ENCODE measurements around the gene LRRC41.
A peak's percentile ranks its signal among the peaks of the same experiment; 100 is the strongest.

Gene LRRC41

GRCh38 chr1:46278807-46279206, 24.6 kb downstream of the LRRC41 start:
- TF ChIP-seq FOXK2 (IDR thresholded peaks at IDR 0.05) (no peak), PKNOX1 (IDR thresholded peaks at IDR 0.05) (no peak), ZNF384 (IDR thresholded peaks at IDR 0.05) (no peak), NFRKB (IDR thresholded peaks at IDR 0.05) (no peak), SP1 (IDR thresholded peaks at IDR 0.05) (no peak), CTBP1 (IDR thresholded peaks at IDR 0.05; ENCODE audit: borderline replicate concordance) (no peak), ARNT (IDR thresholded peaks at IDR 0.05) (no peak), ELF4 (IDR thresholded peaks at IDR 0.05) (no peak), L3MBTL2 (conservative IDR thresholded peaks at IDR 0.05) (no peak), SUZ12 (IDR thresholded peaks at IDR 0.05) (no peak)
- ChIA-PET POLR2A (interaction anchor here (1.0 kb wide), 1 partner anchor 10 kb away, joined by 3 read pairs; no protein-coding TSS in a partner anchor), CTCF (no interaction called here)
- no peak for DNase-seq (ENCODE audit: extremely low spot score)

- DNase-seq (ENCODE audit: extremely low spot score), result no peak
- CTCF ChIA-PET, result interaction anchor here (0.9 kb wide), 1 partner anchor 13 kb away, joined by 3 read pairs; no protein-coding TSS in a partner anchor
- TF ChIP-seq BHLHE40 (IDR thresholded peaks at IDR 0.05; ENCODE audit: borderline replicate concordance) (no peak), SUZ12 (IDR thresholded peaks at IDR 0.05) (no peak), ZNF384 (IDR thresholded peaks at IDR 0.05) (no peak), L3MBTL2 (conservative IDR thresholded peaks at IDR 0.05) (no peak), CTBP1 (IDR thresholded peaks at IDR 0.05; ENCODE audit: borderline replicate concordance) (no peak), FOXM1 (IDR thresholded peaks at IDR 0.05; ENCODE audit: borderline replicate concordance) (no peak), TARDBP (IDR thresholded peaks at IDR 0.05) (no peak), HDGF (IDR thresholded peaks at IDR 0.05; ENCODE audit: borderline replicate concordance) (no peak), NFRKB (IDR thresholded peaks at IDR 0.05) (no peak), SP1 (IDR thresholded peaks at IDR 0.05) (no peak), FOXK2 (IDR thresholded peaks at IDR 0.05) (no peak)
- POLR2A ChIA-PET, result interaction anchor here (1.0 to 2.4 kb wide), 4 partner anchors 9 to 31 kb away, joined by 3 to 8 read pairs (median 3); no protein-coding TSS in a partner anchor
These were observed 25.6 kb downstream of the LRRC41 start for GRCh38 chr1:46277658-46278373.

- TF ChIP-seq PKNOX1 (IDR thresholded peaks at IDR 0.05) (no peak), BHLHE40 (IDR thresholded peaks at IDR 0.05; ENCODE audit: borderline replicate concordance) (no peak), CTBP1 (IDR thresholded peaks at IDR 0.05; ENCODE audit: borderline replicate concordance) (no peak), FOXM1 (IDR thresholded peaks at IDR 0.05; ENCODE audit: borderline replicate concordance) (no peak), FOXK2 (IDR thresholded peaks at IDR 0.05) (no peak), TARDBP (IDR thresholded peaks at IDR 0.05) (no peak), L3MBTL2 (conservative IDR thresholded peaks at IDR 0.05) (no peak), ELF4 (IDR thresholded peaks at IDR 0.05) (no peak), HDGF (IDR thresholded peaks at IDR 0.05; ENCODE audit: borderline replicate concordance) (no peak), SP1 (IDR thresholded peaks at IDR 0.05) (no peak), LEF1 (IDR thresholded peaks at IDR 0.05; ENCODE audit: borderline replicate concordance) (no peak), FOXA1 (IDR thresholded peaks at IDR 0.05) (no peak), ARNT (IDR thresholded peaks at IDR 0.05) (no peak), SUZ12 (IDR thresholded peaks at IDR 0.05) (no peak), NFRKB (IDR thresholded peaks at IDR 0.05) (no peak), ZNF384 (IDR thresholded peaks at IDR 0.05) (no peak)
- no peak for DNase-seq (ENCODE audit: extremely low spot score)
- POLR2A ChIA-PET, result interaction anchor here (0.8 to 1.7 kb wide), 3 partner anchors 12 to 23 kb away, joined by 3 to 5 read pairs (median 4); no protein-coding TSS in a partner anchor
- CTCF ChIA-PET, result interaction anchor here (1.1 kb wide), 1 partner anchor 29 kb away, joined by 4 read pairs; no protein-coding TSS in a partner anchor
These were observed 28.4 kb downstream of the LRRC41 start for GRCh38 chr1:46275030-46275337.

GRCh38 chr1:46274225-46275029, 29.0 kb downstream of the LRRC41 start:
- TF ChIP-seq ELF4 (IDR thresholded peaks at IDR 0.05) (no peak), NFRKB (IDR thresholded peaks at IDR 0.05) (no peak), FOXA1 (IDR thresholded peaks at IDR 0.05) (no peak), ZNF384 (IDR thresholded peaks at IDR 0.05) (0 out of 2 replicates have a peak, but pooled peaks have one; percentile 24), L3MBTL2 (conservative IDR thresholded peaks at IDR 0.05) (no peak), HDGF (IDR thresholded peaks at IDR 0.05; ENCODE audit: borderline replicate concordance) (no peak)
- POLR2A ChIA-PET, result interaction anchor here (0.7 to 1.7 kb wide), 5 partner anchors 10 to 23 kb away, joined by 3 to 5 read pairs (median 4); no protein-coding TSS in a partner anchor
- CTCF ChIA-PET, result interaction anchor here (0.7 to 1.1 kb wide), 3 partner anchors 10 to 28 kb away, joined by 3 to 4 read pairs (median 4); no protein-coding TSS in a partner anchor
- no peak for DNase-seq (ENCODE audit: extremely low spot score)

GRCh38 chr1:46268578-46268977, 34.8 kb downstream of the LRRC41 start:
- TF ChIP-seq ELF4 (IDR thresholded peaks at IDR 0.05) (no peak), FOXA1 (IDR thresholded peaks at IDR 0.05) (no peak), CTBP1 (IDR thresholded peaks at IDR 0.05; ENCODE audit: borderline replicate concordance) (no peak), ZNF384 (IDR thresholded peaks at IDR 0.05) (no peak), FOXK2 (IDR thresholded peaks at IDR 0.05) (no peak), SP1 (IDR thresholded peaks at IDR 0.05) (no peak), ARNT (IDR thresholded peaks at IDR 0.05) (no peak), TARDBP (IDR thresholded peaks at IDR 0.05) (no peak), FOXM1 (IDR thresholded peaks at IDR 0.05; ENCODE audit: borderline replicate concordance) (no peak), NFRKB (IDR thresholded peaks at IDR 0.05) (no peak), L3MBTL2 (conservative IDR thresholded peaks at IDR 0.05) (no peak), LEF1 (IDR thresholded peaks at IDR 0.05; ENCODE audit: borderline replicate concordance) (no peak), SUZ12 (IDR thresholded peaks at IDR 0.05) (no peak), HDGF (IDR thresholded peaks at IDR 0.05; ENCODE audit: borderline replicate concordance) (no peak)
- POLR2A ChIA-PET, result interaction anchor here (0.8 kb wide), 1 partner anchor 10 kb away, joined by 3 read pairs; no protein-coding TSS in a partner anchor

More at GRCh38 chr1:46268578-46268977, 34.8 kb downstream of the LRRC41 start:
- no peak for DNase-seq (ENCODE audit: extremely low spot score)
- CTCF ChIA-PET, result no interaction called here

All from HEK293T (cell line).